ENCODE measurements around the gene RTL10.

GRCh38 chr22:19855504-19856409 lies 1.1 kb upstream of the RTL10 start:
- TF ChIP-seq CTCF (IDR thresholded peaks at IDR 0.05; ENCODE audit: low read depth, low read length, poor library complexity, severe bottlenecking) (no peak), EZH2phosphoT487 (IDR thresholded peaks at IDR 0.05; ENCODE audit: borderline replicate concordance, low read length) (no peak)
